Parathyroid adenoma (tissue), 2 donors: ENCODE results near the gene KNL1.
"Not testable (repeated sequence)": the region's sequence is repeated elsewhere in the genome, so short reads cannot be mapped to it uniquely, and the experiment has no call there.

Experiments used
- H2AFZ ChIP-seq: fragments of 300-600 bp; sonication (generic); one replicate; pipeline ENCODE4 v1.7.0; 2017; ENCODE audit warnings: antibody characterized with exemption, mild to moderate bottlenecking
- H3K27ac ChIP-seq: fragments of 300-600 bp; sonication (generic); one replicate; pipeline ENCODE4 v1.7.0; 2017
- H3K27me3 ChIP-seq: fragments of 300-600 bp; sonication (generic); one replicate; pipeline ENCODE4 v1.7.0; 2017; ENCODE audit warnings: low read length; ENCODE audit not compliant: control insufficient read depth, insufficient read depth
- H3K36me3 ChIP-seq: fragments of 300-600 bp; sonication (generic); one replicate; pipeline ENCODE4 v1.7.0; 2017; ENCODE audit warnings: low read length; ENCODE audit not compliant: control insufficient read depth, insufficient read depth
- H3K4me1 ChIP-seq: fragments of 300-600 bp; sonication (generic); one replicate; pipeline ENCODE4 v1.7.0; 2017; ENCODE audit warnings: control low read depth
- H3K4me2 ChIP-seq: fragments of 300-600 bp; sonication (generic); one replicate; pipeline ENCODE4 v1.7.0; 2017; ENCODE audit warnings: low read length
- H3K4me3 ChIP-seq: fragments of 300-600 bp; sonication (generic); one replicate; pipeline ENCODE4 v1.7.0; 2017; ENCODE audit warnings: low read depth, low read length
- H3K79me2 ChIP-seq: fragments of 300-600 bp; sonication (generic); one replicate; pipeline ENCODE4 v1.7.0; 2017; ENCODE audit warnings: control low read depth
- H3K9ac ChIP-seq: fragments of 300-600 bp; sonication (generic); one replicate; pipeline ENCODE4 v1.7.0; 2017; ENCODE audit warnings: mild to moderate bottlenecking
- H3K9me3 ChIP-seq: fragments of 300-600 bp; sonication (generic); one replicate; pipeline ENCODE4 v1.7.0; 2017; ENCODE audit warnings: low read length; ENCODE audit not compliant: control insufficient read depth
- CTCF ChIP-seq: fragments of 300-600 bp; sonication (generic); IDR thresholded peaks from one replicate; pipeline ENCODE4 v1.7.0; 2017; ENCODE audit warnings: antibody characterized with exemption, mild to moderate bottlenecking
- donor health status: primary hyperparathyroidism.

The KNL1 gene

DNA sequence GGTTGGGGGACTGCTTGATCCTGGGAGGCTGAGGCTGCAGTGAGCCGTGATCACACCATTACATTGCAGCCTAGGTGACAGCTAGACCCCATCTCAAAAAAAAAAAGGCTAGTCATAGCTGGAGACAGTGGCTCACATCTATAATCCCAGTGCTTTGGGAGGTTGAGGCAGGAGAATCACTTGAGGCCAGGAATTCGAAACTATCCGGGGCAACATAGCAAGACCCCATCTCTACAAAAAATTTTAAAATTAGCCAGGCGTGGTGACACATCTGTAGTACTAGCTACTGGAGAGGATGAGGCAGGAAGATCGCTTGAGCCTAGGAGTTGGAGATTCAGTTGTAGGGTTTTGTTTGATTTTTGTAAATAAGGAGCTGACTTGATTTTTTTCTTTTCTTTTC is 45.6 kb downstream of the KNL1 start:
- Histone ChIP-seq H3K4me1 (no peaks in the 10 kb centered on the region), H3K9me3 (no peaks in the 10 kb centered on the region), H3K27me3 (no peaks in the 10 kb centered on the region), H3K4me3 (no peak overlapping the region), H3K36me3 (no peaks in the 10 kb centered on the region), H3K79me2 (no peaks in the 10 kb centered on the region), H2AFZ (no peak overlapping the region), H3K9ac (no peak overlapping the region), H3K27ac (no peak overlapping the region), H3K4me2 (no peak overlapping the region)
- no peak for TF ChIP-seq CTCF

- no peak overlapping the region for H3K4me3 ChIP-seq
- no peak overlapping the region for H3K9ac ChIP-seq
- H3K36me3 ChIP-seq, result no peaks in the 10 kb centered on the region
- no peak for TF ChIP-seq CTCF
- no peak overlapping the region for H3K27ac ChIP-seq
- H3K4me2 ChIP-seq, result no peak overlapping the region
- no peaks in the 10 kb centered on the region for H3K9me3 ChIP-seq
- H3K4me1 ChIP-seq, result no peaks in the 10 kb centered on the region
- no peaks in the 10 kb centered on the region for H3K79me2 ChIP-seq
- H3K27me3 ChIP-seq, result no peaks in the 10 kb centered on the region
- no peak overlapping the region for H2AFZ ChIP-seq
Measured at GRCh38 chr15:40647523-40647922, 53.5 kb downstream of the KNL1 start.

- Histone ChIP-seq H3K36me3 (no peaks in the 10 kb centered on the region), H3K27me3 (no peaks in the 10 kb centered on the region), H3K9me3 (no peaks in the 10 kb centered on the region), H3K79me2 (no peaks in the 10 kb centered on the region), H3K4me2 (no peak overlapping the region), H3K9ac (no peak overlapping the region), H3K4me3 (no peak overlapping the region), H3K27ac (no peak overlapping the region), H3K4me1 (no peaks in the 10 kb centered on the region), H2AFZ (no peak overlapping the region)
- no peak for TF ChIP-seq CTCF
Measured at GRCh38 chr15:40650479-40650878, 56.4 kb downstream of the KNL1 start.

DNA sequence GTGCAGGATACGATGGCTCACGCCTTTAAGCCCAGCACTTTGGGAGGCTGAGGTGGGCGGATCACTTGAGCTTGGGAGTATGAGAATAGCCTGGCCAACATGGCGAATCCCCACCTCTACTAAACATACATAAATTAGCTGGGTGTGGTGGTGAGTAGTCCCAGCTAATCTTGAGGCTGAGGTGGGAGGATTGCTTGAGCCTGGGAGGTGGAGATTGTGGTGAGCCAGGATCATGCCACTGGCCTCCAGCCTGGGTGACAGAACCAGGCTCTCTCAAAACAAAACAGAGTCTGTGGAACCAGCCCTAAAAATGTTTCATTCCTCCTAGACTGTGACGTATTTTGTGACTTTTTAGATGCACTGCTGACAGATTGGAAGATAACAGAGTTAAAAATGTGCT is 66.6 kb downstream of the KNL1 start:
- Histone ChIP-seq H2AFZ (no peak overlapping the region), H3K9me3 (no peaks in the 10 kb centered on the region), H3K27ac (no peak overlapping the region), H3K27me3 (no peaks in the 10 kb centered on the region), H3K4me1 (no peaks in the 10 kb centered on the region), H3K9ac (no peak overlapping the region), H3K79me2 (no peaks in the 10 kb centered on the region), H3K36me3 (no peaks in the 10 kb centered on the region), H3K4me2 (no peak overlapping the region), H3K4me3 (no peak overlapping the region)
- TF ChIP-seq CTCF, result no peak

DNA sequence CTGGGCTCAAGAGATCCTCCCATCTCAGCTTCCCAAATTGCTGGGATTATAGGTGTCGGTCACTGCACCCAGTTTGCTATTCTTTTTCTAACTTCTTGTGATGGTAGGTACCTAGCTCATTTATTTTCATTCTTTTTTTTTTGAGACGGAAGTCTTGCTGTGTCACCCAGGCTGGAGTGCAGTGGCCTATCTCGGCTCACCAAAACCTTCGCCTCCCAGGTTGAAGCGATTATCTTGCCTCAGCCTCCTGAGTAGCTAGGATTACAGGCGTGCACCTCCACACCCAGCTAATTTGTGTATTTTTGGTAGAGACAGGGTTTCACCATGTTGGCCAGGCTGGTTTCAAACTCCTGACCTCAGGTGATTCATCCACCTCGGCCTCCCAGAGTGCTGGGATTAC is 70.9 kb downstream of the KNL1 start:
- Histone ChIP-seq H3K79me2 (no peaks in the 10 kb centered on the region), H3K9me3 (no peaks in the 10 kb centered on the region), H3K27me3 (no peaks in the 10 kb centered on the region), H3K4me2 (no peak overlapping the region), H3K9ac (no peak overlapping the region), H3K36me3 (no peaks in the 10 kb centered on the region), H3K4me3 (no peak overlapping the region), H3K4me1 (no peaks in the 10 kb centered on the region), H2AFZ (no peak overlapping the region), H3K27ac (no peak overlapping the region)
- TF ChIP-seq CTCF, result no peak

DNA sequence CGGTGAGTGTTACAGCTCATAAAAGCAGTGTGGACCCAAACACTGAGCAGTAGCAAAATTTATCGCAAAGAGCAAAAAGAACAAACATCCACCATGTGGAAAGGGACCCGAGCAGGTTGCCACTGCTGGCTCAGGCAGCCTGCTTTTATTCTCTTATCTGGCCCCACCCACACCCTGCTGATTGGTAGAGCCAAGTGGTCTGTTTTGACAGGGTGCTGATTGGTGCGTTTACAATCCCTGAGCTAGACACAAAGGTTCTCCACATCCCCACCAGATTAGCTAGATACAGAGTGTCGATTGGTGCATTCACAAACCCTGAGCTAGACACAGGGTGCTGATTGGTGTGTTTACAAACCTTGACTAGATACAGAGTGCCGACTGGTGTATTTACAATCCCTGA is 82.2 kb downstream of the KNL1 start:
- H3K36me3 ChIP-seq, H3K9ac ChIP-seq, H3K4me1 ChIP-seq, H2AFZ ChIP-seq, H3K9me3 ChIP-seq, H3K27me3 ChIP-seq, H3K79me2 ChIP-seq, H3K4me3 ChIP-seq, H3K27ac ChIP-seq, H3K4me2 ChIP-seq: not testable (repeated sequence)

DNA sequence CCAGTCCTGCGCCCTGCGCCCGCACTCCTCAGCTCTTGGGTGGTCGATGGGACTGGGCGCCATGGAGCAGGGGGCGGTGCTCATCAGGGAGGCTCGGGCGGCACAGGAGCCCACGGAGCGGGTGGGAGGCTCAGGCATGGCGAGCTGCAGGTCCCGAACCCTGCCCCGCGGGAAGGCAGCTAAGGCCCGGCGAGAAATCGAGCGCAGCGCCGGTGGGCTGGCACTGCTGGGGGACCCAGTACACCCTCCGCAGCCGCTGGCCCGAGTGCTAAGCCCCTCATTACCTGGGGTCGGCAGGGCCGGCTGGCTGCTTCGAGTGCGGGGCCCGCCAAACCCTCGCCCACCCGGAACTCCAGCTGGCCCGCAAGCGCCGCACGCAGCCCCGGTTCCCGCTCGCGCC is 82.9 kb downstream of the KNL1 start:
- not testable (repeated sequence) for H3K9me3 ChIP-seq, H3K27ac ChIP-seq, H3K36me3 ChIP-seq, H3K9ac ChIP-seq, H3K27me3 ChIP-seq, H3K4me3 ChIP-seq, H3K4me2 ChIP-seq, H3K79me2 ChIP-seq, H3K4me1 ChIP-seq, H2AFZ ChIP-seq
